ENCODE data around the gene LRP8. TPM values are rescaled to one million over a fixed set of nuclear protein-coding genes. Genes with fewer than 3 reads are reported as not detected.

LRP8 gene
- total and polyA plus RNA-seq, 9 of the 15 experiments (the other 6 are each of a cell fraction or from before 2014, with no cell fraction given), result 7.1 to 56.1 (median 31.3) TPM

DNA sequence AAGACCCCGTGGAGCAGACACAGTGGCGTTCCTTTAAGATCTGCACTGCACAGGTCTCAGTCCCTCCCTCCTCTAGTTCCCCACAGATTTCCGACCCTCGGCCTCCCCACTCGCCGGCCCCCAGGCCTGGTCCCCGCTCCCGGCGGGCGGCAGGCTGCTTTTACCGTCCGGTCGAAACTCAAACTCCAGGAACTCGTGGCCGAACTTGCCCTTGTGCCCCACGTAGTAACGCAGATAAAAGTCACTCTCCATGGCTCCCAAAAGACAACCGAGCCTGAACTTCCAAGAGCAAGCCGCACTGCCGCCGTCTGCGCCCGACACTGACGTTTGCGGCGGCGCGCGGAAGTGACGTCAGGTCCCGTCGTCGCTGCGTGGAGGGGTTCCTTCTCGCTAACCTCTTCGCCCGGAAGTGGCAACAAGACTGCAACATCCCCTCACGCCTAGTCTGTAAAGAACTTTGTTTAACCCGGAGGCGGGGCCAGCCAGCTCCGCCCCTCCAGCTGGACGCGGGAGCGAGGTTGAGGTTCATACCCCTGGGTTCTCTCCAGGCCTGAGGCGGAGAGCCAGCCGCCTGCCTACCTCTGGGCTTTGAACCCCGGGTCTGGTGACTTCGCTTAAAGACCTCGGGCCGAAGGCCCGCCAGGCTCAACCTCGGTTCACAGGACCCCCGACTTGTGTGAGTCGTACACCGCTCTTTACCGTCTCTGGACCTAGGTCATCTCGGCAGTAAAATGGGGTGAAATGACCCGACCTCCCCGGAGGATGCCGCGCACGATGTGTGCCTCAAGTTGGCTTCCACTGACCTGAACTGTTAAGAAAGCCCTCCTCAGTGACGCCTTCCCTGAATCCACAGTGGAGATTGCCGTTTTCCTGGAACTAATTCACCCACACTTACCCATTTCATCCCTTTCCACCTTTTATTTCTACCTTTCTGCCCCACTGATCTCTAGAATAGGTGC, 89.4 kb downstream of the LRP8 start, which contains the start of gene MAGOH (continued):
- TF ChIP-seq, protein P1, sequence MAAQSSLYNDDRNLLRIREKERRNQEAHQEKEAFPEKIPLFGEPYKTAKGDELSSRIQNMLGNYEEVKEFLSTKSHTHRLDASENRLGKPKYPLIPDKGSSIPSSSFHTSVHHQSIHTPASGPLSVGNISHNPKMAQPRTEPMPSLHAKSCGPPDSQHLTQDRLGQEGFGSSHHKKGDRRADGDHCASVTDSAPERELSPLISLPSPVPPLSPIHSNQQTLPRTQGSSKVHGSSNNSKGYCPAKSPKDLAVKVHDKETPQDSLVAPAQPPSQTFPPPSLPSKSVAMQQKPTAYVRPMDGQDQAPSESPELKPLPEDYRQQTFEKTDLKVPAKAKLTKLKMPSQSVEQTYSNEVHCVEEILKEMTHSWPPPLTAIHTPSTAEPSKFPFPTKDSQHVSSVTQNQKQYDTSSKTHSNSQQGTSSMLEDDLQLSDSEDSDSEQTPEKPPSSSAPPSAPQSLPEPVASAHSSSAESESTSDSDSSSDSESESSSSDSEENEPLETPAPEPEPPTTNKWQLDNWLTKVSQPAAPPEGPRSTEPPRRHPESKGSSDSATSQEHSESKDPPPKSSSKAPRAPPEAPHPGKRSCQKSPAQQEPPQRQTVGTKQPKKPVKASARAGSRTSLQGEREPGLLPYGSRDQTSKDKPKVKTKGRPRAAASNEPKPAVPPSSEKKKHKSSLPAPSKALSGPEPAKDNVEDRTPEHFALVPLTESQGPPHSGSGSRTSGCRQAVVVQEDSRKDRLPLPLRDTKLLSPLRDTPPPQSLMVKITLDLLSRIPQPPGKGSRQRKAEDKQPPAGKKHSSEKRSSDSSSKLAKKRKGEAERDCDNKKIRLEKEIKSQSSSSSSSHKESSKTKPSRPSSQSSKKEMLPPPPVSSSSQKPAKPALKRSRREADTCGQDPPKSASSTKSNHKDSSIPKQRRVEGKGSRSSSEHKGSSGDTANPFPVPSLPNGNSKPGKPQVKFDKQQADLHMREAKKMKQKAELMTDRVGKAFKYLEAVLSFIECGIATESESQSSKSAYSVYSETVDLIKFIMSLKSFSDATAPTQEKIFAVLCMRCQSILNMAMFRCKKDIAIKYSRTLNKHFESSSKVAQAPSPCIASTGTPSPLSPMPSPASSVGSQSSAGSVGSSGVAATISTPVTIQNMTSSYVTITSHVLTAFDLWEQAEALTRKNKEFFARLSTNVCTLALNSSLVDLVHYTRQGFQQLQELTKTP (IDR thresholded peaks at IDR 0.05; ENCODE audit: low read depth in 1 of 2, partially characterized antibody in 2 of 2), result no peak
- TF ChIP-seq, protein P2, sequence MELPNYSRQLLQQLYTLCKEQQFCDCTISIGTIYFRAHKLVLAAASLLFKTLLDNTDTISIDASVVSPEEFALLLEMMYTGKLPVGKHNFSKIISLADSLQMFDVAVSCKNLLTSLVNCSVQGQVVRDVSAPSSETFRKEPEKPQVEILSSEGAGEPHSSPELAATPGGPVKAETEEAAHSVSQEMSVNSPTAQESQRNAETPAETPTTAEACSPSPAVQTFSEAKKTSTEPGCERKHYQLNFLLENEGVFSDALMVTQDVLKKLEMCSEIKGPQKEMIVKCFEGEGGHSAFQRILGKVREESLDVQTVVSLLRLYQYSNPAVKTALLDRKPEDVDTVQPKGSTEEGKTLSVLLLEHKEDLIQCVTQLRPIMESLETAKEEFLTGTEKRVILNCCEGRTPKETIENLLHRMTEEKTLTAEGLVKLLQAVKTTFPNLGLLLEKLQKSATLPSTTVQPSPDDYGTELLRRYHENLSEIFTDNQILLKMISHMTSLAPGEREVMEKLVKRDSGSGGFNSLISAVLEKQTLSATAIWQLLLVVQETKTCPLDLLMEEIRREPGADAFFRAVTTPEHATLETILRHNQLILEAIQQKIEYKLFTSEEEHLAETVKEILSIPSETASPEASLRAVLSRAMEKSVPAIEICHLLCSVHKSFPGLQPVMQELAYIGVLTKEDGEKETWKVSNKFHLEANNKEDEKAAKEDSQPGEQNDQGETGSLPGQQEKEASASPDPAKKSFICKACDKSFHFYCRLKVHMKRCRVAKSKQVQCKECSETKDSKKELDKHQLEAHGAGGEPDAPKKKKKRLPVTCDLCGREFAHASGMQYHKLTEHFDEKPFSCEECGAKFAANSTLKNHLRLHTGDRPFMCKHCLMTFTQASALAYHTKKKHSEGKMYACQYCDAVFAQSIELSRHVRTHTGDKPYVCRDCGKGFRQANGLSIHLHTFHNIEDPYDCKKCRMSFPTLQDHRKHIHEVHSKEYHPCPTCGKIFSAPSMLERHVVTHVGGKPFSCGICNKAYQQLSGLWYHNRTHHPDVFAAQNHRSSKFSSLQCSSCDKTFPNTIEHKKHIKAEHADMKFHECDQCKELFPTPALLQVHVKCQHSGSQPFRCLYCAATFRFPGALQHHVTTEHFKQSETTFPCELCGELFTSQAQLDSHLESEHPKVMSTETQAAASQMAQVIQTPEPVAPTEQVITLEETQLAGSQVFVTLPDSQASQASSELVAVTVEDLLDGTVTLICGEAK (IDR thresholded peaks at IDR 0.05), result peak; percentile 97
- TF ChIP-seq, protein P2 (CRISPR knock-in tag; IDR thresholded peaks at IDR 0.05), result no peak
- TF ChIP-seq ZNF764 (CRISPR knock-in tag; IDR thresholded peaks at IDR 0.05; ENCODE audit: low read depth) (no peak), ZNF133 (CRISPR knock-in tag; IDR thresholded peaks at IDR 0.05) (no peak)

Data from K562 (cell line).